Lower leg skin (tissue), 3 donors: Measurements from ENCODE around the gene FAM227B.

ENCODE experiments used
- POLR2A ChIP-seq, 2 donors: fragments of 450-650 bp; IDR thresholded peaks; one replicate each; pipeline ENCODE4 v1.6.1; 2016 to 2017; ENCODE audit warnings: antibody characterized with exemption in 2 of 2, mild to moderate bottlenecking in 1 of 2, moderate library complexity in 1 of 2
- TF ChIP-seq, protein P1 (sequence below), 3 donors: fragments of 450-650 bp; IDR thresholded peaks; one replicate each; pipeline ENCODE4 v1.5.1; 2016; ENCODE audit warnings: antibody characterized with exemption in 3 of 3, mild to moderate bottlenecking in 3 of 3, moderate library complexity in 2 of 3

DNA sequence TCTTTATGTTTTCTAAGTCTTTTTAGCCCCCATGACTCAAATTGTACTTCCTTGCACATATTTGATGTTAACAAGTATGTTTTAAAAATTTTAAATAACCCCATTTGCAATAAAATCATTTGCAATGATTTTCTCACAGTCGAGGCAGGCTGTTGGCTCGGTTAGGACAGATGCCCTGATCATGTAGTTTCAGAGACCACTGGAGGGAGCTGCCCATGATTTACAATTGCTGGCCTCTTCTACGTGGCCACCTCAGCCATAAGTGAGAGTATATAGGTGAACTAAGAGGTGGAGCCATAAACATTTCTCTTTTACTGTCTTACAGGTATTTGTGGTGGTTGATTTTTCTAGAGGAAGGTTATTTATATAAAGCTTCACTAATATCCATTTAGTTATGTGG is 1.9 kb upstream of the FAM227B start:
- TF ChIP-seq, protein P1, sequence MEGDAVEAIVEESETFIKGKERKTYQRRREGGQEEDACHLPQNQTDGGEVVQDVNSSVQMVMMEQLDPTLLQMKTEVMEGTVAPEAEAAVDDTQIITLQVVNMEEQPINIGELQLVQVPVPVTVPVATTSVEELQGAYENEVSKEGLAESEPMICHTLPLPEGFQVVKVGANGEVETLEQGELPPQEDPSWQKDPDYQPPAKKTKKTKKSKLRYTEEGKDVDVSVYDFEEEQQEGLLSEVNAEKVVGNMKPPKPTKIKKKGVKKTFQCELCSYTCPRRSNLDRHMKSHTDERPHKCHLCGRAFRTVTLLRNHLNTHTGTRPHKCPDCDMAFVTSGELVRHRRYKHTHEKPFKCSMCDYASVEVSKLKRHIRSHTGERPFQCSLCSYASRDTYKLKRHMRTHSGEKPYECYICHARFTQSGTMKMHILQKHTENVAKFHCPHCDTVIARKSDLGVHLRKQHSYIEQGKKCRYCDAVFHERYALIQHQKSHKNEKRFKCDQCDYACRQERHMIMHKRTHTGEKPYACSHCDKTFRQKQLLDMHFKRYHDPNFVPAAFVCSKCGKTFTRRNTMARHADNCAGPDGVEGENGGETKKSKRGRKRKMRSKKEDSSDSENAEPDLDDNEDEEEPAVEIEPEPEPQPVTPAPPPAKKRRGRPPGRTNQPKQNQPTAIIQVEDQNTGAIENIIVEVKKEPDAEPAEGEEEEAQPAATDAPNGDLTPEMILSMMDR (IDR thresholded peaks at IDR 0.05), result no peak
- TF ChIP-seq POLR2A (IDR thresholded peaks at IDR 0.05), result no peak
